Choroid plexus epithelial cell (primary cell): ENCODE measurements around the gene KIF16B.

Source experiments
- DNase-seq: peaks from one replicate; pipeline ENCODE4 v3.0.0-alpha.2; 2010; ENCODE audit warnings: low read depth
- H3K4me3 ChIP-seq: 2 replicates; pipeline ENCODE4 v1.5.1; 2011; ENCODE audit warnings: low read depth, mild to moderate bottlenecking, control low read depth, low read length, moderate library complexity
- CTCF ChIP-seq: conservative IDR thresholded peaks from 2 replicates; pipeline ENCODE4 v1.5.1; 2011; ENCODE audit warnings: low read depth, mild to moderate bottlenecking, control low read depth, inconsistent platforms, low read length, moderate library complexity

Gene KIF16B

GRCh38 chr20:16257813-16258430 is 315.3 kb downstream of the KIF16B start:
- no peak overlapping the region for H3K4me3 ChIP-seq
- no peak for TF ChIP-seq CTCF
- DNase-seq = no peak

GRCh38 chr20:16257021-16257420 is 316.2 kb downstream of the KIF16B start:
- DNase-seq = no peak
- TF ChIP-seq CTCF = no peak
- H3K4me3 ChIP-seq = no peak overlapping the region

- TF ChIP-seq CTCF = no peak
- DNase-seq = no peak
- H3K4me3 ChIP-seq = no peak overlapping the region
These were observed 326.4 kb downstream of the KIF16B start for GRCh38 chr20:16246870-16247269.

- no peak overlapping the region for H3K4me3 ChIP-seq
- no peak for TF ChIP-seq CTCF
- no peak for DNase-seq
These were observed 327.0 kb downstream of the KIF16B start for GRCh38 chr20:16246291-16246690.

- no peak for TF ChIP-seq CTCF
These were observed 327.4 kb downstream of the KIF16B start for GRCh38 chr20:16245879-16246278.

GRCh38 chr20:16244892-16245291 is 328.4 kb downstream of the KIF16B start:
- no peak for TF ChIP-seq CTCF

More at GRCh38 chr20:16245879-16246278, 327.4 kb downstream of the KIF16B start:
- no peak for DNase-seq
- no peak overlapping the region for H3K4me3 ChIP-seq

GRCh38 chr20:16243470-16243869 is 329.8 kb downstream of the KIF16B start:
- no peak overlapping the region for H3K4me3 ChIP-seq
- DNase-seq = no peak
- TF ChIP-seq CTCF = no peak

More at GRCh38 chr20:16244892-16245291, 328.4 kb downstream of the KIF16B start:
- H3K4me3 ChIP-seq = no peak overlapping the region
- no peak for DNase-seq
